MG63 (cell line): ENCODE data around the gene KCNK4. TPM values are rescaled to one million over a fixed set of nuclear protein-coding genes. Genes with fewer than 3 reads are reported as not detected.
"Not testable (repeated sequence)": the region's sequence is repeated elsewhere in the genome, so short reads cannot be mapped to it uniquely, and the experiment has no call there.

ENCODE experiments used
- DNase-seq: peaks from one replicate; pipeline ENCODE4 v3.0.0-alpha.2; 2020
- H3K27me3 ChIP-seq: fragments of 250-450 bp; sonication (Bioruptor Pico); 2 replicates; pipeline ENCODE4 v1.5.1; 2020; ENCODE audit warnings: mild to moderate bottlenecking, moderate library complexity
- H3K36me3 ChIP-seq: fragments of 250-450 bp; sonication (Bioruptor Pico); 2 replicates; pipeline ENCODE4 v1.5.1; 2020; ENCODE audit warnings: mild to moderate bottlenecking, moderate library complexity
- H3K4me3 ChIP-seq: fragments of 250-450 bp; sonication (Bioruptor Pico); 2 replicates; pipeline ENCODE4 v1.5.1; 2020; ENCODE audit warnings: mild to moderate bottlenecking, moderate library complexity
- H3K9me3 ChIP-seq: fragments of 250-450 bp; sonication (Bioruptor Pico); 2 replicates; pipeline ENCODE4 v1.5.1; 2020; ENCODE audit warnings: mild to moderate bottlenecking, moderate library complexity
- total RNA-seq: library from RNA; depleted of rRNA; stranded (reverse); fragments of >200 nt; shearing (Covaris generic); gene quantifications from 2 replicates; pipeline ENCODE4 v1.2.3, GENCODE V29; 2014; ENCODE audit warnings: low replicate concordance; rRNA removed

KCNK4 gene
- total RNA-seq: not detected in 2 replicates

- no peak for DNase-seq
- H3K27me3 ChIP-seq: no peaks in the 10 kb centered on the region
- H3K4me3 ChIP-seq: no peak within 1 kb of the TSS
- H3K36me3 ChIP-seq: no peaks in the 10 kb centered on the region
- no peaks in the 10 kb centered on the region for H3K9me3 ChIP-seq
These were observed at the start of gene KCNK4 for GRCh38 chr11:64291262-64291751. TSS of gene KCNK4 (plus strand) at chr11:64291302. CDS start at chr11:64293019, 1,717 bp downstream.

GRCh38 chr11:64241491-64242374 is 49.4 kb upstream of the KCNK4 start:
- no peaks in the 10 kb centered on the region for H3K9me3 ChIP-seq
- H3K4me3 ChIP-seq: peak overlapping the region; percentile 84
- H3K27me3 ChIP-seq: no peaks in the 10 kb centered on the region
- DNase-seq: peak; percentile 69
- H3K36me3 ChIP-seq: peaks cover 41% of the 10 kb centered on the region

- Histone ChIP-seq H3K36me3 (peaks cover 41% of the 10 kb centered on the region), H3K27me3 (no peaks in the 10 kb centered on the region), H3K9me3 (no peaks in the 10 kb centered on the region), H3K4me3 (no peak overlapping the region)
- no peak for DNase-seq
These were observed 47.8 kb upstream of the KCNK4 start for GRCh38 chr11:64243236-64243854.

- Histone ChIP-seq H3K27me3 (no peaks in the 10 kb centered on the region), H3K36me3 (peaks cover 39% of the 10 kb centered on the region), H3K4me3 (no peak overlapping the region), H3K9me3 (no peaks in the 10 kb centered on the region)
- no peak for DNase-seq
These were observed 47.0 kb upstream of the KCNK4 start for GRCh38 chr11:64244107-64244506.

GRCh38 chr11:64244966-64245365 is 46.1 kb upstream of the KCNK4 start:
- Histone ChIP-seq H3K36me3 (peaks cover 39% of the 10 kb centered on the region), H3K4me3 (peak overlapping the region; percentile 95), H3K27me3 (no peaks in the 10 kb centered on the region), H3K9me3 (no peaks in the 10 kb centered on the region)
- DNase-seq: no peak

GRCh38 chr11:64245401-64245796 is 45.7 kb upstream of the KCNK4 start:
- DNase-seq: peak; percentile 71
- Histone ChIP-seq H3K9me3 (no peaks in the 10 kb centered on the region), H3K27me3 (no peaks in the 10 kb centered on the region), H3K36me3 (peaks cover 39% of the 10 kb centered on the region), H3K4me3 (peak overlapping the region; percentile 95)

GRCh38 chr11:64245797-64246620 is 45.1 kb upstream of the KCNK4 start:
- DNase-seq: peak; percentile 98
- H3K27me3 ChIP-seq: no peaks in the 10 kb centered on the region
- H3K36me3 ChIP-seq: peaks cover 39% of the 10 kb centered on the region
- no peaks in the 10 kb centered on the region for H3K9me3 ChIP-seq
- H3K4me3 ChIP-seq: peak overlapping the region; percentile 95

- Histone ChIP-seq H3K36me3 (peaks cover 38% of the 10 kb centered on the region), H3K4me3 (peak overlapping the region; percentile 95)
- H3K27me3 ChIP-seq, H3K9me3 ChIP-seq, DNase-seq: not testable (repeated sequence)
These were observed 44.6 kb upstream of the KCNK4 start for GRCh38 chr11:64246621-64246870.

GRCh38 chr11:64246871-64247728 is 44.0 kb upstream of the KCNK4 start, which contains the start of gene PPP1R14B:
TSS of gene PPP1R14B (minus strand) at chr11:64246943. CDS start at chr11:64246673, 270 bp downstream.
- Histone ChIP-seq H3K4me3 (peak within 1 kb of the TSS; percentile 95), H3K9me3 (no peaks in the 10 kb centered on the region), H3K27me3 (no peaks in the 10 kb centered on the region), H3K36me3 (peaks cover 35% of the 10 kb centered on the region)
- DNase-seq: peak; percentile 92

GRCh38 chr11:64247729-64248531 is 43.2 kb upstream of the KCNK4 start:
- H3K4me3 ChIP-seq: peak overlapping the region; percentile 60
- H3K9me3 ChIP-seq: no peaks in the 10 kb centered on the region
- H3K36me3 ChIP-seq: peaks cover 30% of the 10 kb centered on the region
- H3K27me3 ChIP-seq: no peaks in the 10 kb centered on the region
- no peak for DNase-seq

- no peaks in the 10 kb centered on the region for H3K27me3 ChIP-seq
- peaks cover 23% of the 10 kb centered on the region for H3K36me3 ChIP-seq
- no peak for DNase-seq
- no peaks in the 10 kb centered on the region for H3K9me3 ChIP-seq
- H3K4me3 ChIP-seq: no peak overlapping the region
These were observed 42.5 kb upstream of the KCNK4 start for GRCh38 chr11:64248578-64248977.

- no peak for DNase-seq
- H3K36me3 ChIP-seq: peaks cover 19% of the 10 kb centered on the region
- H3K9me3 ChIP-seq: no peaks in the 10 kb centered on the region
- no peaks in the 10 kb centered on the region for H3K27me3 ChIP-seq
- H3K4me3 ChIP-seq: no peak overlapping the region
These were observed 42.1 kb upstream of the KCNK4 start for GRCh38 chr11:64249038-64249437.

GRCh38 chr11:64249563-64250414 is 41.3 kb upstream of the KCNK4 start:
- Histone ChIP-seq H3K4me3 (no peak overlapping the region), H3K9me3 (no peaks in the 10 kb centered on the region), H3K27me3 (no peaks in the 10 kb centered on the region), H3K36me3 (peaks cover 21% of the 10 kb centered on the region)
- no peak for DNase-seq

- H3K9me3 ChIP-seq: no peaks in the 10 kb centered on the region
- DNase-seq: no peak
- H3K36me3 ChIP-seq: peaks cover 19% of the 10 kb centered on the region
- H3K4me3 ChIP-seq: peak overlapping the region; percentile 79
- H3K27me3 ChIP-seq: no peaks in the 10 kb centered on the region
These were observed 40.6 kb upstream of the KCNK4 start for GRCh38 chr11:64250415-64251015.
